GM18858 (cell line): ENCODE results near the gene ENGASE.

ENCODE experiments used
- ATAC-seq: cut with Tn5 transposase; IDR thresholded peaks from one replicate; pipeline ENCODE4 v1.9.1; 2021; ENCODE audit not compliant: unreplicated experiment

ENGASE gene

GRCh38 chr17:79111097-79111496 lies 36.5 kb downstream of the ENGASE start:
- no peak for ATAC-seq

GRCh38 chr17:79112471-79112870 lies 37.8 kb downstream of the ENGASE start:
- no peak for ATAC-seq

- no peak for ATAC-seq
Measured at GRCh38 chr17:79113699-79114457, 39.3 kb downstream of the ENGASE start.

- no peak for ATAC-seq
Measured at GRCh38 chr17:79114458-79115301, 40.1 kb downstream of the ENGASE start.

- no peak for ATAC-seq
Measured at GRCh38 chr17:79115487-79115886, 40.9 kb downstream of the ENGASE start.

GRCh38 chr17:79116575-79117368 lies 42.1 kb downstream of the ENGASE start:
- ATAC-seq = no peak

GRCh38 chr17:79117905-79118487 lies 43.4 kb downstream of the ENGASE start:
- ATAC-seq = no peak

- no peak for ATAC-seq
Measured at GRCh38 chr17:79118924-79119323, 44.3 kb downstream of the ENGASE start.

GRCh38 chr17:79120259-79120658 lies 45.6 kb downstream of the ENGASE start:
- ATAC-seq = no peak

- no peak for ATAC-seq
Measured at GRCh38 chr17:79123988-79124387, 49.4 kb downstream of the ENGASE start.

GRCh38 chr17:79124513-79125209 lies 50.0 kb downstream of the ENGASE start:
- ATAC-seq = no peak

GRCh38 chr17:79125503-79125902 lies 50.9 kb downstream of the ENGASE start:
- no peak for ATAC-seq

- ATAC-seq = no peak
Measured at GRCh38 chr17:79126139-79126538, 51.5 kb downstream of the ENGASE start.

- no peak for ATAC-seq
Measured at GRCh38 chr17:79127534-79128135, 53.0 kb downstream of the ENGASE start.

- ATAC-seq = no peak
Measured at GRCh38 chr17:79129523-79129922, 54.9 kb downstream of the ENGASE start.

- ATAC-seq = no peak
Measured at GRCh38 chr17:79130536-79131273, 56.1 kb downstream of the ENGASE start.

GRCh38 chr17:79131274-79131635 lies 56.6 kb downstream of the ENGASE start:
- ATAC-seq = no peak

- ATAC-seq = no peak
Measured at GRCh38 chr17:79131701-79132100, 57.1 kb downstream of the ENGASE start.

GRCh38 chr17:79132271-79133064 lies 57.8 kb downstream of the ENGASE start:
- no peak for ATAC-seq
